Astrocyte (in vitro differentiated cells and primary cell): Measurements from ENCODE around the gene HACD1. TPM values are rescaled to one million over a fixed set of nuclear protein-coding genes. Genes with fewer than 3 reads are reported as not detected.

Experiments
- DNase-seq: peaks from one replicate; pipeline ENCODE4 v3.0.0-alpha.2; 2010; ENCODE audit warnings: low read depth
- FAIRE-seq: peaks from 2 replicates; lab custom pipeline; 2011; peaks lifted over from hg19 to GRCh38; lab: Jason Lieb, UNC
- H2AFZ ChIP-seq: 2 replicates; pipeline ENCODE4 v1.6.0; 2012; ENCODE audit warnings: low read depth, low read length, inconsistent platforms
- H3K27ac ChIP-seq: 2 replicates; pipeline ENCODE4 v1.5.1; 2011; ENCODE audit warnings: low read depth, low read length, inconsistent platforms
- H3K27me3 ChIP-seq: 2 replicates; pipeline ENCODE4 v1.6.0; 2011; ENCODE audit warnings: low read length, inconsistent platforms; ENCODE audit not compliant: insufficient read depth
- H3K36me3 ChIP-seq: 2 replicates; pipeline ENCODE4 v1.5.1; 2011; ENCODE audit warnings: low read length, inconsistent platforms; ENCODE audit not compliant: insufficient read depth
- H3K4me1 ChIP-seq: 2 replicates; pipeline ENCODE4 v1.5.1; 2011; ENCODE audit warnings: low read length, inconsistent platforms; ENCODE audit not compliant: insufficient read depth
- H3K4me2 ChIP-seq: 2 replicates; pipeline ENCODE4 v1.6.0; 2012; ENCODE audit warnings: low read length, inconsistent platforms
- H3K4me3 ChIP-seq: 2 replicates; pipeline ENCODE4 v1.5.1; 2011; ENCODE audit warnings: low read depth, mild to moderate bottlenecking, low read length, inconsistent platforms; ENCODE audit not compliant: insufficient read depth
- H3K79me2 ChIP-seq: 2 replicates; pipeline ENCODE4 v1.6.0; 2012; ENCODE audit warnings: mild to moderate bottlenecking, low read length, inconsistent platforms; ENCODE audit not compliant: insufficient read depth
- H3K9ac ChIP-seq: 2 replicates; pipeline ENCODE4 v1.6.0; 2012; ENCODE audit warnings: mild to moderate bottlenecking, low read length, inconsistent platforms
- H3K9me3 ChIP-seq: 2 replicates; pipeline ENCODE4 v1.5.1; 2012; ENCODE audit warnings: low read depth, mild to moderate bottlenecking, low read length, inconsistent platforms; ENCODE audit not compliant: insufficient read depth
- H4K20me1 ChIP-seq: 2 replicates; pipeline ENCODE4 v1.6.0; 2012; ENCODE audit warnings: low read length, inconsistent platforms; ENCODE audit not compliant: insufficient read depth
- H3K27ac Mint-ChIP-seq: one replicate; pipeline ENCODE4 v1.8.0; 2021; ENCODE audit warnings: mild to moderate bottlenecking, mixed read lengths; ENCODE audit not compliant: unreplicated experiment
- H3K27me3 Mint-ChIP-seq: one replicate; pipeline ENCODE4 v1.8.0; 2021; ENCODE audit warnings: low read depth, mixed read lengths; ENCODE audit not compliant: unreplicated experiment
- H3K36me3 Mint-ChIP-seq: one replicate; pipeline ENCODE4 v1.8.0; 2021; ENCODE audit warnings: low read depth, mixed read lengths; ENCODE audit not compliant: unreplicated experiment
- H3K4me1 Mint-ChIP-seq: one replicate; pipeline ENCODE4 v1.8.0; 2021; ENCODE audit warnings: low read depth, mixed read lengths; ENCODE audit not compliant: unreplicated experiment
- H3K4me3 Mint-ChIP-seq: one replicate; pipeline ENCODE4 v1.8.0; 2021; ENCODE audit warnings: mild to moderate bottlenecking, moderate library complexity, mixed read lengths; ENCODE audit not compliant: unreplicated experiment
- H3K9me3 Mint-ChIP-seq: one replicate; pipeline ENCODE4 v1.8.0; 2021; ENCODE audit warnings: mild to moderate bottlenecking, mixed read lengths; ENCODE audit not compliant: unreplicated experiment
- CTCF ChIP-seq: IDR thresholded peaks from 2 replicates; pipeline ENCODE4 v1.5.1; 2011; ENCODE audit warnings: low read depth, mild to moderate bottlenecking, inconsistent platforms, low read length, moderate library complexity; ENCODE audit not compliant: insufficient read depth
- EZH2 ChIP-seq: IDR thresholded peaks from 2 replicates; pipeline ENCODE4 v1.6.1; 2012; ENCODE audit warnings: mild to moderate bottlenecking, low read length, inconsistent platforms; ENCODE audit not compliant: insufficient read depth
- total RNA-seq: library from RNA; stranded (reverse); gene quantifications from 2 replicates; pipeline ENCODE4 v1.2.1, GENCODE V29; 2021

Gene HACD1
- total RNA-seq, 1 donor from 2014 or later = 87.7 TPM

GRCh38 chr10:17645621-17646345, 28.6 kb upstream of the HACD1 start:
- Histone ChIP-seq H3K79me2 (peaks cover 85% of the 10 kb centered on the region), H3K4me2 (peak overlapping the region; percentile 94), H3K4me1 (peaks cover 21% of the 10 kb centered on the region), H3K9me3 (no peaks in the 10 kb centered on the region), H3K9ac (peak overlapping the region; percentile 99), H3K36me3 (peaks cover 4% of the 10 kb centered on the region), H3K4me3 (peak overlapping the region; percentile 94), H3K27me3 (no peaks in the 10 kb centered on the region), H3K27ac (no peak overlapping the region), H4K20me1 (peaks cover 36% of the 10 kb centered on the region), H2AFZ (no peak overlapping the region)
- Mint-ChIP-seq H3K4me1 (peaks cover 20% of the 10 kb centered on the region), H3K27me3 (no peaks in the 10 kb centered on the region), H3K27ac (peak overlapping the region; percentile 100), H3K4me3 (peak overlapping the region; percentile 100), H3K9me3 (no peaks in the 10 kb centered on the region), H3K36me3 (peaks cover 3% of the 10 kb centered on the region)
- DNase-seq (peak; percentile 18), FAIRE-seq (no peak)
- TF ChIP-seq EZH2 (no peak), CTCF (no peak)

- Histone ChIP-seq H3K9ac (peak overlapping the region; percentile 99), H3K4me3 (peak overlapping the region; percentile 94), H3K4me1 (peaks cover 11% of the 10 kb centered on the region), H3K4me2 (peak overlapping the region; percentile 94), H4K20me1 (peaks cover 26% of the 10 kb centered on the region), H3K36me3 (peaks cover 4% of the 10 kb centered on the region), H3K79me2 (peaks cover 74% of the 10 kb centered on the region), H2AFZ (peak overlapping the region; percentile 89), H3K27ac (peak overlapping the region; percentile 100), H3K9me3 (no peaks in the 10 kb centered on the region), H3K27me3 (no peaks in the 10 kb centered on the region)
- peaks cover 11% of the 10 kb centered on the region for H3K4me1 Mint-ChIP-seq
- H3K4me3 Mint-ChIP-seq = peak overlapping the region; percentile 100
- no peaks in the 10 kb centered on the region for H3K9me3 Mint-ChIP-seq
- no peak for TF ChIP-seq CTCF
- TF ChIP-seq EZH2 = no peak
- no peak for FAIRE-seq
- DNase-seq = peak; percentile 26
- no peaks in the 10 kb centered on the region for H3K36me3 Mint-ChIP-seq
- H3K27me3 Mint-ChIP-seq = no peaks in the 10 kb centered on the region
- H3K27ac Mint-ChIP-seq = peak overlapping the region; percentile 100
These were observed 27.3 kb upstream of the HACD1 start for GRCh38 chr10:17644485-17644943.
